ENCODE measurements around the gene MISP.

MISP gene

GRCh38 chr19:797528-798414 lies 46.9 kb downstream of the MISP start:
- Mint-ChIP-seq H3K4me1 (ENCODE audit: low read depth) (peaks cover 24% of the 10 kb centered on the region), H3K27me3 (ENCODE audit: low read depth) (no peaks in the 10 kb centered on the region), H3K4me3 (peak overlapping the region; percentile 93), H3K36me3 (ENCODE audit: low read depth) (peaks cover 35% of the 10 kb centered on the region), H3K9me3 (no peaks in the 10 kb centered on the region), H3K27ac (peak overlapping the region; percentile 89)
- DNase-seq (ENCODE audit: low spot score) = peak; percentile 92

- DNase-seq (ENCODE audit: low spot score) = no peak
- H3K36me3 Mint-ChIP-seq (ENCODE audit: low read depth) = peaks cover 38% of the 10 kb centered on the region
- H3K27me3 Mint-ChIP-seq (ENCODE audit: low read depth) = no peaks in the 10 kb centered on the region
- no peaks in the 10 kb centered on the region for H3K9me3 Mint-ChIP-seq
- peaks cover 25% of the 10 kb centered on the region for H3K4me1 Mint-ChIP-seq (ENCODE audit: low read depth)
- peak overlapping the region; percentile 89 for H3K27ac Mint-ChIP-seq
- peak overlapping the region; percentile 93 for H3K4me3 Mint-ChIP-seq
These were observed 47.6 kb downstream of the MISP start for GRCh38 chr19:798415-799075.

GRCh38 chr19:799076-799881 lies 48.4 kb downstream of the MISP start:
- no peak for DNase-seq (ENCODE audit: low spot score)
- Mint-ChIP-seq H3K36me3 (ENCODE audit: low read depth) (peaks cover 42% of the 10 kb centered on the region), H3K4me1 (ENCODE audit: low read depth) (peaks cover 25% of the 10 kb centered on the region), H3K9me3 (no peaks in the 10 kb centered on the region), H3K4me3 (peak overlapping the region; percentile 93), H3K27ac (peak overlapping the region; percentile 77), H3K27me3 (ENCODE audit: low read depth) (no peaks in the 10 kb centered on the region)

GRCh38 chr19:800360-801029 lies 49.6 kb downstream of the MISP start:
- Mint-ChIP-seq H3K4me1 (ENCODE audit: low read depth) (peaks cover 25% of the 10 kb centered on the region), H3K4me3 (peak overlapping the region; percentile 93), H3K27me3 (ENCODE audit: low read depth) (no peaks in the 10 kb centered on the region), H3K27ac (peak overlapping the region; percentile 56), H3K9me3 (no peaks in the 10 kb centered on the region), H3K36me3 (ENCODE audit: low read depth) (peaks cover 46% of the 10 kb centered on the region)
- no peak for DNase-seq (ENCODE audit: low spot score)

GRCh38 chr19:801030-801860 lies 50.3 kb downstream of the MISP start:
- no peaks in the 10 kb centered on the region for H3K9me3 Mint-ChIP-seq
- H3K27ac Mint-ChIP-seq = no peak overlapping the region
- H3K4me3 Mint-ChIP-seq = peak overlapping the region; percentile 71
- H3K36me3 Mint-ChIP-seq (ENCODE audit: low read depth) = peaks cover 47% of the 10 kb centered on the region
- H3K27me3 Mint-ChIP-seq (ENCODE audit: low read depth) = no peaks in the 10 kb centered on the region
- H3K4me1 Mint-ChIP-seq (ENCODE audit: low read depth) = peaks cover 25% of the 10 kb centered on the region
- DNase-seq (ENCODE audit: low spot score) = no peak

- H3K4me3 Mint-ChIP-seq = peak overlapping the region; percentile 32
- H3K4me1 Mint-ChIP-seq (ENCODE audit: low read depth) = peaks cover 21% of the 10 kb centered on the region
- no peaks in the 10 kb centered on the region for H3K9me3 Mint-ChIP-seq
- no peak overlapping the region for H3K27ac Mint-ChIP-seq
- no peaks in the 10 kb centered on the region for H3K27me3 Mint-ChIP-seq (ENCODE audit: low read depth)
- no peak for DNase-seq (ENCODE audit: low spot score)
- peaks cover 51% of the 10 kb centered on the region for H3K36me3 Mint-ChIP-seq (ENCODE audit: low read depth)
These were observed 51.1 kb downstream of the MISP start for GRCh38 chr19:801861-802497.

- peaks cover 24% of the 10 kb centered on the region for H3K4me1 Mint-ChIP-seq (ENCODE audit: low read depth)
- peaks cover 57% of the 10 kb centered on the region for H3K36me3 Mint-ChIP-seq (ENCODE audit: low read depth)
- H3K27ac Mint-ChIP-seq = peak overlapping the region; percentile 20
- H3K9me3 Mint-ChIP-seq = no peaks in the 10 kb centered on the region
- peak overlapping the region; percentile 59 for H3K4me3 Mint-ChIP-seq
- DNase-seq (ENCODE audit: low spot score) = no peak
- H3K27me3 Mint-ChIP-seq (ENCODE audit: low read depth) = no peaks in the 10 kb centered on the region
These were observed 51.7 kb downstream of the MISP start for GRCh38 chr19:802498-803098.

- no peaks in the 10 kb centered on the region for H3K27me3 Mint-ChIP-seq (ENCODE audit: low read depth)
- no peaks in the 10 kb centered on the region for H3K9me3 Mint-ChIP-seq
- H3K36me3 Mint-ChIP-seq (ENCODE audit: low read depth) = peaks cover 63% of the 10 kb centered on the region
- DNase-seq (ENCODE audit: low spot score) = no peak
- H3K4me3 Mint-ChIP-seq = no peak overlapping the region
- H3K4me1 Mint-ChIP-seq (ENCODE audit: low read depth) = peaks cover 25% of the 10 kb centered on the region
- H3K27ac Mint-ChIP-seq = no peak overlapping the region
These were observed 52.2 kb downstream of the MISP start for GRCh38 chr19:803099-803561.

GRCh38 chr19:803686-804418 lies 52.9 kb downstream of the MISP start:
- Mint-ChIP-seq H3K4me3 (no peak overlapping the region), H3K4me1 (ENCODE audit: low read depth) (peaks cover 25% of the 10 kb centered on the region)

GRCh38 chr19:804419-805165 lies 53.7 kb downstream of the MISP start:
- H3K36me3 Mint-ChIP-seq (ENCODE audit: low read depth) = peaks cover 55% of the 10 kb centered on the region

More at GRCh38 chr19:803686-804418, 52.9 kb downstream of the MISP start:
- Mint-ChIP-seq H3K27me3 (ENCODE audit: low read depth) (no peaks in the 10 kb centered on the region), H3K36me3 (ENCODE audit: low read depth) (peaks cover 58% of the 10 kb centered on the region), H3K27ac (no peak overlapping the region), H3K9me3 (no peaks in the 10 kb centered on the region)
- no peak for DNase-seq (ENCODE audit: low spot score)

GRCh38 chr19:805166-805551 lies 54.2 kb downstream of the MISP start:
- no peak for DNase-seq (ENCODE audit: low spot score)
- no peaks in the 10 kb centered on the region for H3K27me3 Mint-ChIP-seq (ENCODE audit: low read depth)
- peaks cover 56% of the 10 kb centered on the region for H3K36me3 Mint-ChIP-seq (ENCODE audit: low read depth)
- no peak overlapping the region for H3K27ac Mint-ChIP-seq
- no peak overlapping the region for H3K4me3 Mint-ChIP-seq
- no peaks in the 10 kb centered on the region for H3K9me3 Mint-ChIP-seq
- peaks cover 18% of the 10 kb centered on the region for H3K4me1 Mint-ChIP-seq (ENCODE audit: low read depth)

More at GRCh38 chr19:804419-805165, 53.7 kb downstream of the MISP start:
- H3K9me3 Mint-ChIP-seq = no peaks in the 10 kb centered on the region
- no peak overlapping the region for H3K27ac Mint-ChIP-seq
- no peak overlapping the region for H3K4me3 Mint-ChIP-seq
- peaks cover 21% of the 10 kb centered on the region for H3K4me1 Mint-ChIP-seq (ENCODE audit: low read depth)
- H3K27me3 Mint-ChIP-seq (ENCODE audit: low read depth) = no peaks in the 10 kb centered on the region
- DNase-seq (ENCODE audit: low spot score) = no peak
